ENCODE measurements around the gene FBXW8.

FBXW8 gene

GRCh38 chr12:116996093-116996492 lies 85.3 kb downstream of the FBXW8 start:
- TF ChIP-seq ZFP30 (CRISPR knock-in tag; IDR thresholded peaks at IDR 0.05), result no peak
- TF ChIP-seq PPARA (CRISPR knock-in tag; IDR thresholded peaks at IDR 0.05; ENCODE audit: borderline replicate concordance), result no peak
- TF ChIP-seq ARNTL (CRISPR knock-in tag; IDR thresholded peaks at IDR 0.05; ENCODE audit: borderline replicate concordance, low read depth), result no peak
- no peak for TF ChIP-seq GLIS3 (CRISPR knock-in tag; IDR thresholded peaks at IDR 0.05)
- TF ChIP-seq ZC3H10 (CRISPR knock-in tag; IDR thresholded peaks at IDR 0.05), result no peak
- TF ChIP-seq CSRNP3 (CRISPR knock-in tag; IDR thresholded peaks at IDR 0.05), result no peak
- TF ChIP-seq TOX (CRISPR knock-in tag; IDR thresholded peaks at IDR 0.05; ENCODE audit: borderline replicate concordance), result no peak
- TF ChIP-seq SNAI2 (CRISPR knock-in tag; IDR thresholded peaks at IDR 0.05), result no peak
- TF ChIP-seq POU6F1 (CRISPR knock-in tag; IDR thresholded peaks at IDR 0.05; ENCODE audit: borderline replicate concordance, low read depth), result no peak
- TF ChIP-seq ZFP3 (CRISPR knock-in tag; IDR thresholded peaks at IDR 0.05), result no peak
- no peak for TF ChIP-seq CSDC2 (CRISPR knock-in tag; IDR thresholded peaks at IDR 0.05)
- no peak for TF ChIP-seq ISL1 (CRISPR knock-in tag; IDR thresholded peaks at IDR 0.05)
- no peak for ATAC-seq

GRCh38 chr12:116996621-116997020 lies 85.9 kb downstream of the FBXW8 start:
- ATAC-seq, result no peak
- TF ChIP-seq BACH2 (CRISPR knock-in tag; IDR thresholded peaks at IDR 0.05; ENCODE audit: borderline replicate concordance) (no peak), POU6F1 (CRISPR knock-in tag; IDR thresholded peaks at IDR 0.05; ENCODE audit: borderline replicate concordance, low read depth) (no peak), TCF4 (CRISPR knock-in tag; IDR thresholded peaks at IDR 0.05; ENCODE audit: borderline replicate concordance) (no peak), ZNF70 (CRISPR knock-in tag; IDR thresholded peaks at IDR 0.05) (no peak), OSR1 (CRISPR knock-in tag; IDR thresholded peaks at IDR 0.05) (no peak)

GRCh38 chr12:116999066-116999465 lies 88.3 kb downstream of the FBXW8 start:
- no peak for TF ChIP-seq POU6F1 (CRISPR knock-in tag; IDR thresholded peaks at IDR 0.05; ENCODE audit: borderline replicate concordance, low read depth)
- TF ChIP-seq SNAI2 (CRISPR knock-in tag; IDR thresholded peaks at IDR 0.05), result no peak
- TF ChIP-seq RARB (CRISPR knock-in tag; IDR thresholded peaks at IDR 0.05), result no peak
- no peak for TF ChIP-seq CREB5 (CRISPR knock-in tag; IDR thresholded peaks at IDR 0.05; ENCODE audit: low read depth)
- no peak for TF ChIP-seq ZFP3 (CRISPR knock-in tag; IDR thresholded peaks at IDR 0.05)
- TF ChIP-seq ISL1 (CRISPR knock-in tag; IDR thresholded peaks at IDR 0.05), result no peak
- no peak for TF ChIP-seq OSR1 (CRISPR knock-in tag; IDR thresholded peaks at IDR 0.05)
- no peak for TF ChIP-seq GLIS3 (CRISPR knock-in tag; IDR thresholded peaks at IDR 0.05)
- no peak for ATAC-seq

- ATAC-seq, result no peak
- TF ChIP-seq PPARA (CRISPR knock-in tag; IDR thresholded peaks at IDR 0.05; ENCODE audit: borderline replicate concordance), result no peak
- no peak for TF ChIP-seq PATZ1 (CRISPR knock-in tag; IDR thresholded peaks at IDR 0.05; ENCODE audit: borderline replicate concordance)
- no peak for TF ChIP-seq TSHZ2 (CRISPR knock-in tag; IDR thresholded peaks at IDR 0.05)
- TF ChIP-seq ZNF70 (CRISPR knock-in tag; IDR thresholded peaks at IDR 0.05), result no peak
- TF ChIP-seq ARNTL (CRISPR knock-in tag; IDR thresholded peaks at IDR 0.05; ENCODE audit: borderline replicate concordance, low read depth), result no peak
- TF ChIP-seq CREB5 (CRISPR knock-in tag; IDR thresholded peaks at IDR 0.05; ENCODE audit: low read depth), result no peak
- TF ChIP-seq CSDC2 (CRISPR knock-in tag; IDR thresholded peaks at IDR 0.05), result no peak
- no peak for TF ChIP-seq TCF4 (CRISPR knock-in tag; IDR thresholded peaks at IDR 0.05; ENCODE audit: borderline replicate concordance)
- no peak for TF ChIP-seq GLIS3 (CRISPR knock-in tag; IDR thresholded peaks at IDR 0.05)
- TF ChIP-seq ZFP3 (CRISPR knock-in tag; IDR thresholded peaks at IDR 0.05), result no peak
- TF ChIP-seq SNAI2 (CRISPR knock-in tag; IDR thresholded peaks at IDR 0.05), result no peak
Observed at GRCh38 chr12:117000316-117000715, 89.6 kb downstream of the FBXW8 start.
